WERI-Rb-1 (cell line): Measurements from ENCODE around the gene ZNF428.
"Not testable (repeated sequence)": the region's sequence is repeated elsewhere in the genome, so short reads cannot be mapped to it uniquely, and the experiment has no call there.

Experiments used
- DNase-seq: peaks from one replicate; pipeline ENCODE4 v3.0.0-alpha.2; 2020
- H3K27ac ChIP-seq: fragments of 250-450 bp; sonication (Bioruptor Pico); 2 replicates; pipeline ENCODE4 v1.5.1; 2020; ENCODE audit warnings: mild to moderate bottlenecking, moderate library complexity
- H3K27me3 ChIP-seq: fragments of 250-450 bp; sonication (Bioruptor Pico); 2 replicates; pipeline ENCODE4 v1.5.1; 2021; ENCODE audit warnings: mild to moderate bottlenecking, low read depth, moderate library complexity; ENCODE audit not compliant: insufficient read depth, severe bottlenecking
- H3K36me3 ChIP-seq: fragments of 250-450 bp; sonication (Bioruptor Pico); 2 replicates; pipeline ENCODE4 v1.5.1; 2020; ENCODE audit warnings: mild to moderate bottlenecking, moderate library complexity
- H3K4me3 ChIP-seq: 2 replicates; pipeline ENCODE4 v1.5.1; 2011; ENCODE audit warnings: low read depth, mild to moderate bottlenecking, control low read depth, low read length
- H3K9me3 ChIP-seq: fragments of 250-450 bp; sonication (Bioruptor Pico); 2 replicates; pipeline ENCODE4 v1.5.1; 2021; ENCODE audit warnings: mild to moderate bottlenecking, moderate library complexity; ENCODE audit not compliant: severe bottlenecking
- CTCF ChIP-seq: IDR thresholded peaks from 2 replicates; pipeline ENCODE4 v1.5.1; 2011; ENCODE audit warnings: low read depth, mild to moderate bottlenecking, control low read depth, inconsistent platforms, low read length

Gene ZNF428

GRCh38 chr19:43638995-43639518, 19.6 kb upstream of the ZNF428 start:
- TF ChIP-seq CTCF: no peak
- H3K4me3 ChIP-seq: peak overlapping the region; percentile 53
- no peak for DNase-seq

GRCh38 chr19:43638214-43638994, 19.0 kb upstream of the ZNF428 start:
- no peaks in the 10 kb centered on the region for H3K36me3 ChIP-seq
- no peaks in the 10 kb centered on the region for H3K27me3 ChIP-seq
- peak overlapping the region; percentile 53; the same call in 1 of the 2 replicates for H3K4me3 ChIP-seq
- DNase-seq: no peak
- TF ChIP-seq CTCF: no peak
- no peaks in the 10 kb centered on the region for H3K9me3 ChIP-seq
- no peak overlapping the region for H3K27ac ChIP-seq

More at GRCh38 chr19:43638995-43639518, 19.6 kb upstream of the ZNF428 start:
- Histone ChIP-seq H3K36me3 (no peaks in the 10 kb centered on the region), H3K27ac (no peak overlapping the region), H3K27me3 (no peaks in the 10 kb centered on the region), H3K9me3 (no peaks in the 10 kb centered on the region)

- Histone ChIP-seq H3K27me3 (no peaks in the 10 kb centered on the region), H3K4me3 (no peak overlapping the region), H3K27ac (no peak overlapping the region), H3K36me3 (no peaks in the 10 kb centered on the region), H3K9me3 (no peaks in the 10 kb centered on the region)
- DNase-seq: no peak
- TF ChIP-seq CTCF: no peak
Observed at GRCh38 chr19:43636121-43636683, 16.8 kb upstream of the ZNF428 start.

- not testable (repeated sequence) for H3K27me3 ChIP-seq, H3K36me3 ChIP-seq, H3K27ac ChIP-seq, H3K4me3 ChIP-seq, H3K9me3 ChIP-seq
- DNase-seq: peak; percentile 40
Observed at GRCh38 chr19:43635561-43635940, 16.1 kb upstream of the ZNF428 start.

GRCh38 chr19:43634872-43635560, 15.6 kb upstream of the ZNF428 start:
- no peaks in the 10 kb centered on the region for H3K9me3 ChIP-seq
- no peak for DNase-seq
- no peaks in the 10 kb centered on the region for H3K27me3 ChIP-seq
- no peak for TF ChIP-seq CTCF
- H3K27ac ChIP-seq: no peak overlapping the region
- no peaks in the 10 kb centered on the region for H3K36me3 ChIP-seq
- no peak overlapping the region for H3K4me3 ChIP-seq

GRCh38 chr19:43634506-43634871, 15.1 kb upstream of the ZNF428 start:
- no peak for TF ChIP-seq CTCF
- H3K27ac ChIP-seq: no peak overlapping the region
- no peaks in the 10 kb centered on the region for H3K9me3 ChIP-seq
- no peaks in the 10 kb centered on the region for H3K27me3 ChIP-seq
- no peak for DNase-seq
- H3K36me3 ChIP-seq: no peaks in the 10 kb centered on the region
- no peak overlapping the region for H3K4me3 ChIP-seq
